ENCODE results near the gene FAM53A. TPM values are rescaled to one million over a fixed set of nuclear protein-coding genes. Genes with fewer than 3 reads are reported as not detected.
"Not testable (repeated sequence)": the region's sequence is repeated elsewhere in the genome, so short reads cannot be mapped to it uniquely, and the experiment has no call there.

Gene FAM53A
- total RNA-seq, 1 donor from 2014 or later, result 10.5 TPM

DNA sequence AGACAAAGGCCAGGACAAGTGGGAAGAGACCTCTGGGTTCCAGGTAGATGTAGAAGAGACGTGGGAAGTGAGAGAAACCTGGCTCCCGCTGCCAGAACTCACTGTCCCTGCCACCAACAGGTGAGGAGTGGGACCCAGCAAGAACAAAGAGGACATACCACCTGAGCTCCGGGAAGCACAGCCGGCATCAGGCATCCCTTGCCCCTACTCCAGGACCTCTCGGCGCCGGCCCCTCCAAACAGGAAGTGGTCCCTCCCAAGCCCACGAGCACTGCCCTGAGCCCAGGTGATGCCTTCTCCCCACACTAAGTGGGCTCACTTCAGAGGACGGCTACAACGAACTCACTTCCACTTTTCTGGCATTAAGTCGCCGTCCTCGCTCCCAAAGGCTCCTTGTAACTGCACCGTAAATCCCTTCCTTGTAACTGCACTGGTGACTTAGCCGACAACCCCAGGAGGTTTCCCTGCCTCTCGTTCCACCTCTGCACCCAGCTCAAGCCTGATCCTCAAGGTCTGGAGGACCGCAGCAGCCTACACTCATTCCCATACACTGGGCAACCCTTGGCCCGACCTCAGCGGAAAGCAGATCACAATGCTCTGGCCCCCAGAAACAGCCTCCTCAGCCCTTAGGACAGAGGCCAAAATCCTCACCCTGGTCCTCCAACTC lies 8.8 kb downstream of the FAM53A start:
- Mint-ChIP-seq H3K9me3 (no peaks in the 10 kb centered on the region), H3K27ac (no peak overlapping the region), H3K4me1 (no peaks in the 10 kb centered on the region), H3K27me3 (ENCODE audit: low read depth) (peaks cover 5% of the 10 kb centered on the region), H3K36me3 (no peaks in the 10 kb centered on the region), H3K4me3 (no peak overlapping the region)
- TF ChIP-seq, protein P1, sequence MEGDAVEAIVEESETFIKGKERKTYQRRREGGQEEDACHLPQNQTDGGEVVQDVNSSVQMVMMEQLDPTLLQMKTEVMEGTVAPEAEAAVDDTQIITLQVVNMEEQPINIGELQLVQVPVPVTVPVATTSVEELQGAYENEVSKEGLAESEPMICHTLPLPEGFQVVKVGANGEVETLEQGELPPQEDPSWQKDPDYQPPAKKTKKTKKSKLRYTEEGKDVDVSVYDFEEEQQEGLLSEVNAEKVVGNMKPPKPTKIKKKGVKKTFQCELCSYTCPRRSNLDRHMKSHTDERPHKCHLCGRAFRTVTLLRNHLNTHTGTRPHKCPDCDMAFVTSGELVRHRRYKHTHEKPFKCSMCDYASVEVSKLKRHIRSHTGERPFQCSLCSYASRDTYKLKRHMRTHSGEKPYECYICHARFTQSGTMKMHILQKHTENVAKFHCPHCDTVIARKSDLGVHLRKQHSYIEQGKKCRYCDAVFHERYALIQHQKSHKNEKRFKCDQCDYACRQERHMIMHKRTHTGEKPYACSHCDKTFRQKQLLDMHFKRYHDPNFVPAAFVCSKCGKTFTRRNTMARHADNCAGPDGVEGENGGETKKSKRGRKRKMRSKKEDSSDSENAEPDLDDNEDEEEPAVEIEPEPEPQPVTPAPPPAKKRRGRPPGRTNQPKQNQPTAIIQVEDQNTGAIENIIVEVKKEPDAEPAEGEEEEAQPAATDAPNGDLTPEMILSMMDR (IDR thresholded peaks at IDR 0.05; ENCODE audit: unreplicated experiment), result no peak
- no peak for DNase-seq (ENCODE audit: low spot score in 2 of 2, unreplicated experiment in 2 of 2)

DNA sequence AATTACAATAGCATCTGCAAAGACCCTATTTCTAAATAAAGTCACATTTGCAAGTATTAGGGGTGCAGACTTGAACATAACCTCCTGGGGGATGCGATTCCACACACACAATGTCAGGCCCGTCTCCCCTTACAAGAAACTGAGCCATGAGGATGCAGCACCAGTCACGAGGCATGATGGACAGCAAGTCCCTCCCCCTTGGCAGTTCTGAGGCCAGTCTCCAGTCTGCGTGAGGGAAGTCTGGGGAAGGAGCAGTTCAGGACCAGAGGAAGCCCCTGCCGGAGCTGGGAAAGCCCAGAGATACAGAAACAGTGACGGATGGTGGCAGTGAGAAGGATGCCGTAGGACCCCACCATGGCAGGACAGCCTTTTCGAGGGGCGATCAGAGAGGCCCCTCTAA lies 9.4 kb downstream of the FAM53A start:
- DNase-seq (ENCODE audit: low spot score in 2 of 2, unreplicated experiment in 2 of 2), result no peak
- H3K4me1 Mint-ChIP-seq, result no peaks in the 10 kb centered on the region
- no peak overlapping the region for H3K27ac Mint-ChIP-seq
- no peak overlapping the region for H3K4me3 Mint-ChIP-seq
- no peaks in the 10 kb centered on the region for H3K36me3 Mint-ChIP-seq
- TF ChIP-seq, protein P1 (IDR thresholded peaks at IDR 0.05; ENCODE audit: unreplicated experiment), result no peak
- H3K9me3 Mint-ChIP-seq, result no peaks in the 10 kb centered on the region
- H3K27me3 Mint-ChIP-seq (ENCODE audit: low read depth), result peaks cover 5% of the 10 kb centered on the region

DNA sequence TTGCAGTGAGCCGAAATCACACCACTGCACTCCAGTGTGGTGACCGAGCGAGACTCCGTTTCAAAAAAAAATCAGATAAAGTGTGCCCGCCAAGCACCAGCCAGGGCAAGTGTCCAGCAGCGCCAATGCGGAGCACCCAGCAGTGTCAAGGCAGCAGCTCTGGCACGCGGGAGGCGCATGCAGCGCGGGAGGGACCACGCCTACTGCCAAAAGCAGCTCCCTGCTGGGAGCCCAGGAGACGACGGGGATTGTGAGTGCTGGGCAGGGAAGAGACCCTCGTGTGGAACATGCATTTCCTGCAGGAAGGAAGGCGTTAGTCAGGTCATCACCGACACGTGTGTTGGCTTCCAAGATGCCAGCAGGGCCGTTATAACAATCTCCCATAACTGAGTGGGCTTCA lies 10.4 kb downstream of the FAM53A start:
- TF ChIP-seq, protein P1 (IDR thresholded peaks at IDR 0.05; ENCODE audit: unreplicated experiment), result no peak
- Mint-ChIP-seq H3K36me3 (no peaks in the 10 kb centered on the region), H3K4me3 (no peak overlapping the region), H3K4me1 (no peaks in the 10 kb centered on the region), H3K27ac (no peak overlapping the region), H3K27me3 (ENCODE audit: low read depth) (peaks cover 5% of the 10 kb centered on the region), H3K9me3 (no peaks in the 10 kb centered on the region)
- DNase-seq (ENCODE audit: low spot score in 2 of 2, unreplicated experiment in 2 of 2), result no peak

DNA sequence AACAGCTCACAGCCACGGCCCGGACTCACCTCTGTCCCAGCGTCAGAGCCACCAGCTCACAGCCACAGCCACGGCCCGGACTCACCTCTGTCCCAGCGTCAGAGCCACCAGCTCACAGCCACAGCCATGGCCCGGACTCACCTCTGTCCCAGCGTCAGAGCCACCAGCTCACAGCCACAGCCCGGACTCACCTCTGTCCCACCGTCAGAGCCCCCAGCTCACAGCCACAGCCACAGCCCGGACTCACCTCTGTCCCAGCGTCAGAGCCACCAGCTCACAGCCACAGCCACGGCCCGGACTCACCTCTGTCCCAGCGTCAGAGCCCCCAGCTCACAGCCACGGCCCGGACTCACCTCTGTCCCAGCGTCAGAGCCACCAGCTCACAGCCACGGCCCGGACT lies 13.1 kb downstream of the FAM53A start:
- H3K4me1 Mint-ChIP-seq; H3K27me3 Mint-ChIP-seq (ENCODE audit: low read depth); DNase-seq (ENCODE audit: low spot score in 2 of 2, unreplicated experiment in 2 of 2); H3K4me3 Mint-ChIP-seq; H3K36me3 Mint-ChIP-seq; H3K27ac Mint-ChIP-seq; H3K9me3 Mint-ChIP-seq: not testable (repeated sequence)

DNA sequence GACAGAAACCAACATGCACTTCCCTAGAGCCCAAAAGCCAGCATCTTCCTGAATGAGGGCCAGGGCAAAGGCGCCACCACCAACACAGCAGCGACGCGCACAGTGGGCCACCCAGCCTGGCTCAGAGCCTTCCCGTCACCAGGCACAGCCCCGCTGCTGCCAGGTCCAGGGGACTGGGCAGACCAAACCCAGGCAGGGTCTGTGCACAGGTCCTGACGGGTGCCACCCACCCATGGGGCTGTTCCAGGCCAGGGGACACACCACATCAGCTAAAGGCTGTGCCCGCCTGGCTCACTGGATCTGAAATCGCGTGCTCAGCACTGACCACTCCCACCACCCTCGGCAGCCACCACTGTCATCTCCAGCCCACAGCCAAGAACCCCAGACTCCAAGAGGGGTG lies 13.8 kb downstream of the FAM53A start:
- no peaks in the 10 kb centered on the region for H3K36me3 Mint-ChIP-seq
- H3K9me3 Mint-ChIP-seq, result no peaks in the 10 kb centered on the region
- no peak overlapping the region for H3K27ac Mint-ChIP-seq
- no peaks in the 10 kb centered on the region for H3K4me1 Mint-ChIP-seq
- peaks cover 5% of the 10 kb centered on the region for H3K27me3 Mint-ChIP-seq (ENCODE audit: low read depth)
- DNase-seq (ENCODE audit: low spot score in 2 of 2, unreplicated experiment in 2 of 2), result no peak
- H3K4me3 Mint-ChIP-seq, result no peak overlapping the region
- TF ChIP-seq, protein P1 (IDR thresholded peaks at IDR 0.05; ENCODE audit: unreplicated experiment), result no peak

DNA sequence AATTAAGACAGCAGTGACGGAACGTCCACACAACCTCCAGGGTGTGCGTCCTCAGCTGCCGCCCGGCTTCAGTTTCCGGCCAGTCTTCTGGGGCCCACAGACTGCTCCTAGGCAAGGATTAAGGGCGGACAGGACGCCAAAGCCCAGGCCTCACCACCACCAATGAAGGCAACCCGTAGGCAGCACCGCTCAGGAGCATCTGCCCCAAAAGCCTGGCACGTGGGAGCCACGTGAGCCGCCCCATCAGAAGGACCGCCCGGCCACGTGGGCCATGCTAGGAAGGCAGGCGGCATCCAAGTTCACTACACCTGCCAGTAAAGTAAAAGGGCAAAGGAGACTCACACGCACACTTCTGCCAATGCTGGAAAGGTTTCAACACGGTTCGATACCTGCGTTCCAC lies 14.3 kb downstream of the FAM53A start:
- Mint-ChIP-seq H3K4me3 (no peak overlapping the region), H3K27me3 (ENCODE audit: low read depth) (peaks cover 3% of the 10 kb centered on the region), H3K9me3 (no peaks in the 10 kb centered on the region), H3K36me3 (no peaks in the 10 kb centered on the region), H3K27ac (no peak overlapping the region), H3K4me1 (no peaks in the 10 kb centered on the region)
- no peak for DNase-seq (ENCODE audit: low spot score in 2 of 2, unreplicated experiment in 2 of 2)
- TF ChIP-seq, protein P1 (IDR thresholded peaks at IDR 0.05; ENCODE audit: unreplicated experiment), result no peak

All from mesothelial cell of epicardium (in vitro differentiated cells).